Body of pancreas (tissue), 4 donors: ENCODE measurements around the gene COL15A1. TPM values are rescaled to one million over a fixed set of nuclear protein-coding genes. Genes with fewer than 3 reads are reported as not detected.

Experiments
- ATAC-seq: fragments of 150-250 bp; one replicate; pipeline ENCODE4 v1.9.1; 2016
- DNase-seq, 4 donors: peaks; one replicate each; pipeline ENCODE4 v3.0.0-alpha.2; 2019
- H3K27ac ChIP-seq, 4 donors: fragments of 200-600 bp; sonication (generic); 1 replicate in 3 of 4; 2 replicates in 1 of 4; pipeline versions ENCODE4 v1.5.1 to v1.6.1; 2016 to 2019; ENCODE audit warnings: mild to moderate bottlenecking in 1 of 4, mixed read lengths in 1 of 4, moderate library complexity in 1 of 4
- H3K27me3 ChIP-seq, 2 donors: fragments of 200-600 bp; sonication (generic); one replicate each; pipeline ENCODE4 v1.6.0; 2016; ENCODE audit warnings: mild to moderate bottlenecking in 1 of 2
- H3K36me3 ChIP-seq, 2 donors: fragments of 200-600 bp; sonication (generic); replicated peaks in 1 of 2; 2 replicates each; pipeline ENCODE4 v1.5.1; 2016; ENCODE audit warnings: low read depth in 2 of 2; ENCODE audit not compliant: insufficient read depth in 1 of 2
- H3K4me1 ChIP-seq: fragments of 200-600 bp; sonication (generic); one replicate; pipeline ENCODE4 v1.6.0; 2016
- H3K4me3 ChIP-seq, 2 donors: fragments of 200-600 bp; sonication (generic); 1 replicate in 1 of 2; 2 replicates in 1 of 2; pipeline ENCODE4 v1.5.1; 2016 to 2019
- H3K9me3 ChIP-seq, 3 donors: fragments of 200-600 bp; sonication (generic); 1 replicate in 2 of 3; 2 replicates in 1 of 3; pipeline ENCODE4 v1.5.1; 2016
- CTCF ChIP-seq, 7 experiments: fragments of 450-650 bp in 4 of 7; fragments of 200-600 bp in 3 of 7; sonication (generic) in 3 of 7; IDR thresholded peaks; one replicate each; pipeline ENCODE4 v1.5.1; 2016 to 2019; ENCODE audit warnings: antibody characterized with exemption in 7 of 7
- POLR2A ChIP-seq, 3 donors: fragments of 450-650 bp; IDR thresholded peaks; one replicate each; pipeline ENCODE4 v1.6.1; 2016; ENCODE audit warnings: antibody characterized with exemption in 3 of 3, mild to moderate bottlenecking in 2 of 3
- WGBS, 2 donors: methylation state at CpG; one replicate each; pipeline ENCODE4 v1.1.5; 2017; 5-methylcytosine and 5-hydroxymethylcytosine counted together
- intact Hi-C: fragments of 100-400 bp; cut with DNase I; formaldehyde crosslinking; loops from one replicate; pipeline ENCODE4 v1.15.1; 2023
- total RNA-seq, 2 donors: library from RNA; depleted of rRNA; stranded (reverse); fragments of >200 nt; gene quantifications; one replicate each; pipeline ENCODE4 v1.1.0, GENCODE V29; 2016

Gene COL15A1
- total RNA-seq, 2 donors from 2014 or later, result 6.7 to 55.4 TPM

DNA sequence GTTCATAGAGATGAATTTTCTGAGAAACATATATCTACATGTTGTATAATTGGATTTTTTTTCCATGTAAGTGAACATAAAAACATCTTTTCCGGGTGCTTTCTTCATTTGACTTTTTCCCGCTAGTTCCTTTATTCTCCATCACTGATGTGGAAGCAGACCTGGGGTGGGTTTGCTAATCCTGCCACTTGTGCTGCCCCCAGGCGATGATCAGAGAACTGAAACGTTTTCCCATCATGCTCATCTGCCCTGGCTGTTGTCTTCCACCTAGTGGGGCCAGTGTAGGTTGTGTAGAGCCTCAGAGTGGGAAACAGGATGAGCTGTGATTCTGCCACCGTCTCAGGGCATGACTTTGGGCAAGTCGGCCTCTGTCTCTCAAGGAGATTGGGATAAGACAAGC is 127.0 kb downstream of the COL15A1 start:
- DNase-seq, result no peak
- no peaks in the 10 kb centered on the region for H3K9me3 ChIP-seq
- no peaks in the 10 kb centered on the region for H3K27me3 ChIP-seq
- H3K4me1 ChIP-seq, result no peaks in the 10 kb centered on the region
- TF ChIP-seq CTCF (IDR thresholded peaks at IDR 0.05), result no peak
- TF ChIP-seq POLR2A (IDR thresholded peaks at IDR 0.05), result no peak
- intact Hi-C loops, result no loop called here
- no peaks in the 10 kb centered on the region for H3K36me3 ChIP-seq
- no peak overlapping the region for H3K27ac ChIP-seq
- no peak overlapping the region for H3K4me3 ChIP-seq
- no peak for ATAC-seq
- WGBS, 2 donors, result 78% methylated on average over 6 of the region's 6 CpGs

DNA sequence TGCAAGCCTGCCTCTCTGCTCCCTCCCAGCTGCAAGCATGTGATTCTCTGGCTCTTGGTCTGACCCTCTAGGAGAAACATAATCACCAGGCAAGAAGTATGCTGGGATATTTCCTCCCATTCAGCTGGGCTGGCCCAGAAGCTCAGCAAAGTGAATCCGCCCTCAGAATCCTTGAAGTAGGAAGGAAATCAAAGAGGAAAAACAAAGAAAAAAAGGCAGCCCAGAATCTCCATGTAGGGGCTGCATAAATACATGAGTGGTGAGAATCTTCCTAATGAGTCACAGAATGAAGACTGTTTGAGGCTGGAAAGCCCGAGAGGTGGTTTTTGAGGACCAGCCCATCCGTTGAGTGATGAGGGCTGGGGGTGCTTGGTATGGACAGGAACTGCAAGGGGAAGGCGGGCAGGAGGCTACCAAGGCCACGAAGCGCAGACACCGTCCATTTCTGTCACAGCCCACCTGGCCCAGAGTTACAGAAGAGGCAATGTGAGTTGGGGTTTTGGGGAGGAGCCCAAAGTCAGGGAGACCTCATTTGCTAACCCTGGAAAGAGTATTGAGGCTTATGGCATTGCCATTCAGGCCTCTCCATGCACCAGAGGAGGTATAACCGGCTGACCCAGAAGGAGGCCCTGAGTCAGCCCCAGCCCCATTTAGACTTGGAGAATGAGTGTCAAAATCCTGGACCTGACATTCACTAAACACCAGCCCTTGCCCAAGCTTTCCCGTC is 127.8 kb downstream of the COL15A1 start:
- no peaks in the 10 kb centered on the region for H3K9me3 ChIP-seq
- WGBS, 2 donors, result 85 to 87% methylated on average over 9 of the region's 9 CpGs
- no peak overlapping the region for H3K27ac ChIP-seq
- H3K4me3 ChIP-seq, result no peak overlapping the region
- no peaks in the 10 kb centered on the region for H3K36me3 ChIP-seq
- DNase-seq (no peak), ATAC-seq (no peak)
- H3K4me1 ChIP-seq, result no peaks in the 10 kb centered on the region
- intact Hi-C loops, result no loop called here
- TF ChIP-seq CTCF (IDR thresholded peaks at IDR 0.05) (no peak), POLR2A (IDR thresholded peaks at IDR 0.05) (no peak)
- no peaks in the 10 kb centered on the region for H3K27me3 ChIP-seq

DNA sequence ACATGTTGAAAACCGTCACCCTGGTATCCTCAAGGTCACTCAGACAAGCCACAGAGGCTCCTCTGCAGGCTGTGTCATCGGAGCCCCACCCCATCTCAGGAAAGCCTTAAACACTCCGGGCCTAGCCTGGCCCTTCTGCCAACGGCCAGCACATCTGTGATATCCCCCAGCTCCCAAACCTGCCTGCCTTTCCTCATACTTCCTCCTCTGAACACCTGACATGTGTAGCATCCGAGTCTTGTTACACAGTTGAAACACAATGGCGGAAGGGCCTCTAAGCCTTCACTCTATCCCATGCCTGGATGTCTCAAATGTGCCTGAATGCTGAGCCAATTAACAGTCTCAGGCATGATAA is 128.3 kb downstream of the COL15A1 start:
- Histone ChIP-seq H3K9me3 (no peaks in the 10 kb centered on the region), H3K27ac (no peak overlapping the region), H3K27me3 (no peaks in the 10 kb centered on the region), H3K4me1 (no peaks in the 10 kb centered on the region), H3K4me3 (no peak overlapping the region), H3K36me3 (no peaks in the 10 kb centered on the region)
- TF ChIP-seq CTCF (IDR thresholded peaks at IDR 0.05) (no peak), POLR2A (IDR thresholded peaks at IDR 0.05) (no peak)
- intact Hi-C loops, result no loop called here
- ATAC-seq, result no peak
- no peak for DNase-seq
- 67 to 77% methylated on average over 6 of the region's 6 CpGs for WGBS, 2 donors

GRCh38 chr9:99073347-99073746 is 129.6 kb downstream of the COL15A1 start:
- intact Hi-C loops, result no loop called here
- Histone ChIP-seq H3K27me3 (no peaks in the 10 kb centered on the region), H3K4me1 (no peaks in the 10 kb centered on the region), H3K36me3 (no peaks in the 10 kb centered on the region), H3K4me3 (no peak overlapping the region), H3K27ac (no peak overlapping the region), H3K9me3 (no peaks in the 10 kb centered on the region)
- TF ChIP-seq CTCF (IDR thresholded peaks at IDR 0.05) (no peak), POLR2A (IDR thresholded peaks at IDR 0.05) (no peak)
- 45 to 58% methylated on average over 2 of the region's 2 CpGs for WGBS, 2 donors
- ATAC-seq (no peak), DNase-seq (no peak)
